Colonic mucosa (tissue), 4 donors: Measurements from ENCODE around the gene PTPRA. TPM values are rescaled to one million over a fixed set of nuclear protein-coding genes. Genes with fewer than 3 reads are reported as not detected.
"Not testable (repeated sequence)": the region's sequence is repeated elsewhere in the genome, so short reads cannot be mapped to it uniquely, and the experiment has no call there.

ENCODE experiments used
- DNase-seq: peaks from one replicate; pipeline ENCODE4 v3.0.0-alpha.2; 2020
- H3K27ac ChIP-seq: fragments of 200-600 bp; one replicate; pipeline ENCODE4 v1.8.0; 2021
- H3K27me3 ChIP-seq: fragments of 200-600 bp; one replicate; pipeline ENCODE4 v1.8.0; 2021
- H3K36me3 ChIP-seq: fragments of 200-600 bp; one replicate; pipeline ENCODE4 v1.8.0; 2021
- H3K4me1 ChIP-seq: fragments of 200-600 bp; one replicate; pipeline ENCODE4 v1.8.0; 2021; ENCODE audit warnings: mild to moderate bottlenecking
- H3K4me3 ChIP-seq: fragments of 200-600 bp; one replicate; pipeline ENCODE4 v1.8.0; 2021
- H3K9ac ChIP-seq, 2 donors: one replicate each; pipeline ENCODE4 v1.7.0; 2013; ENCODE audit warnings: control low read depth in 2 of 2, low read depth in 2 of 2, low read length in 2 of 2
- H3K9me3 ChIP-seq: fragments of 200-600 bp; one replicate; pipeline ENCODE4 v1.8.0; 2021
- CTCF ChIP-seq: fragments of 200-600 bp; IDR thresholded peaks from one replicate; pipeline ENCODE4 v1.8.0; 2022; ENCODE audit warnings: antibody characterized with exemption, mild to moderate bottlenecking
- intact Hi-C: fragments of 100-400 bp; cut with DNase I; formaldehyde crosslinking; loops from one replicate; pipeline ENCODE4 v1.14.1; 2022
- total RNA-seq, 2 donors: library from RNA; stranded (reverse); fragmentation: NEBNext Ultra II Directional in 1 of 2; extraction: Animal tissue kit (Norgen Biotek cat#: 25700) in 1 of 2; gene quantifications; one replicate each; pipeline ENCODE4 v1.2.1, GENCODE V29; 2021
- donor health status: healthy.
- donor health status: DM: no; HTN: no; CAD: no.
- donor health status: DM: no; HTN: no; CAD: no.

The PTPRA gene
- total RNA-seq, 2 donors from 2014 or later, result 30.3 to 55.2 TPM

- TF ChIP-seq CTCF, result no peak
- intact Hi-C loops, result no loop called here
These were observed 186.2 kb downstream of the PTPRA start for GRCh38 chr20:3059489-3059888.

GRCh38 chr20:3064119-3064518 lies 190.8 kb downstream of the PTPRA start:
- H3K27me3 ChIP-seq, H3K4me3 ChIP-seq, DNase-seq, H3K36me3 ChIP-seq, H3K27ac ChIP-seq, H3K9ac ChIP-seq, intact Hi-C loops, H3K4me1 ChIP-seq, H3K9me3 ChIP-seq: not testable (repeated sequence)

More at GRCh38 chr20:3059489-3059888, 186.2 kb downstream of the PTPRA start:
- DNase-seq, result no peak
- Histone ChIP-seq H3K27me3 (no peaks in the 10 kb centered on the region), H3K4me3 (no peak overlapping the region), H3K36me3 (no peaks in the 10 kb centered on the region), H3K9ac (no peak overlapping the region), H3K27ac (no peak overlapping the region), H3K4me1 (no peaks in the 10 kb centered on the region), H3K9me3 (no peaks in the 10 kb centered on the region)

GRCh38 chr20:3067139-3068014 lies 194.1 kb downstream of the PTPRA start:
- H3K27me3 ChIP-seq, result peaks cover 8% of the 10 kb centered on the region
- no peaks in the 10 kb centered on the region for H3K9me3 ChIP-seq
- intact Hi-C loops, result no loop called here
- no peak overlapping the region for H3K27ac ChIP-seq
- H3K4me3 ChIP-seq, result no peak overlapping the region
- no peak for DNase-seq
- no peaks in the 10 kb centered on the region for H3K36me3 ChIP-seq
- no peak for TF ChIP-seq CTCF
- H3K9ac ChIP-seq, result no peak overlapping the region
- H3K4me1 ChIP-seq, result peaks cover 10% of the 10 kb centered on the region

- intact Hi-C loops, result no loop called here
- TF ChIP-seq CTCF, result no peak
- H3K4me1 ChIP-seq, result peaks cover 12% of the 10 kb centered on the region
These were observed 194.8 kb downstream of the PTPRA start for GRCh38 chr20:3068075-3068474.

GRCh38 chr20:3068986-3069900 lies 196.0 kb downstream of the PTPRA start:
- Histone ChIP-seq H3K36me3 (no peaks in the 10 kb centered on the region), H3K9ac (no peak overlapping the region), H3K27ac (no peak overlapping the region), H3K4me3 (no peak overlapping the region), H3K9me3 (no peaks in the 10 kb centered on the region), H3K27me3 (peaks cover 8% of the 10 kb centered on the region), H3K4me1 (peaks cover 12% of the 10 kb centered on the region)
- no peak for DNase-seq
- intact Hi-C loops, result no loop called here
- TF ChIP-seq CTCF, result no peak

More at GRCh38 chr20:3068075-3068474, 194.8 kb downstream of the PTPRA start:
- H3K9ac ChIP-seq, result no peak overlapping the region
- no peak overlapping the region for H3K27ac ChIP-seq
- no peak for DNase-seq
- no peaks in the 10 kb centered on the region for H3K9me3 ChIP-seq
- no peak overlapping the region for H3K4me3 ChIP-seq
- H3K36me3 ChIP-seq, result no peaks in the 10 kb centered on the region
- peaks cover 8% of the 10 kb centered on the region for H3K27me3 ChIP-seq
